NOMO-1 treated with DMSO at 0.1 percent for 48 hours (cell line): ENCODE data around the gene MID1.

ENCODE experiments used
- DNase-seq: peaks from one replicate; lab custom pipeline; 2025; ENCODE audit not compliant: unreplicated experiment; lab: John Stamatoyannopoulos, UW

The MID1 gene

GRCh38 chrX:10620121-10620699 is at the start of gene MID1:
Gene MID1, minus strand, starts transcription at chrX:10620585. Its CDS starts 53,038 bp downstream, at chrX:10567547.
- no peak for DNase-seq

- DNase-seq, result no peak
Observed at GRCh38 chrX:10667143-10667542, 46.8 kb upstream of the MID1 start.

GRCh38 chrX:10666102-10666501 is 45.7 kb upstream of the MID1 start:
- no peak for DNase-seq

- no peak for DNase-seq
Observed at GRCh38 chrX:10665681-10666080, 45.3 kb upstream of the MID1 start.

- no peak for DNase-seq
Observed at GRCh38 chrX:10660171-10660570, 39.8 kb upstream of the MID1 start.

GRCh38 chrX:10656214-10656613 is 35.8 kb upstream of the MID1 start:
- no peak for DNase-seq

- no peak for DNase-seq
Observed at GRCh38 chrX:10654960-10655359, 34.6 kb upstream of the MID1 start.

GRCh38 chrX:10653302-10653701 is 32.9 kb upstream of the MID1 start:
- no peak for DNase-seq

GRCh38 chrX:10649265-10649664 is 28.9 kb upstream of the MID1 start:
- no peak for DNase-seq

- no peak for DNase-seq
Observed at GRCh38 chrX:10648614-10649013, 28.2 kb upstream of the MID1 start.

GRCh38 chrX:10636851-10637250 is 16.5 kb upstream of the MID1 start:
- DNase-seq, result no peak

GRCh38 chrX:10636337-10636736 is 16.0 kb upstream of the MID1 start:
- peak; percentile 20 for DNase-seq

- DNase-seq, result no peak
Observed at GRCh38 chrX:10634392-10635161, 14.2 kb upstream of the MID1 start.

GRCh38 chrX:10633722-10634121 is 13.3 kb upstream of the MID1 start:
- DNase-seq, result peak; percentile 28

- DNase-seq, result no peak
Observed at GRCh38 chrX:10631416-10632145, 11.2 kb upstream of the MID1 start.

- DNase-seq, result peak; percentile 29
Observed at GRCh38 chrX:10630320-10630719, 9.9 kb upstream of the MID1 start.

- DNase-seq, result no peak
Observed at GRCh38 chrX:10629905-10630304, 9.5 kb upstream of the MID1 start.

- DNase-seq, result no peak
Observed at GRCh38 chrX:10628906-10629305, 8.5 kb upstream of the MID1 start.

- no peak for DNase-seq
Observed at GRCh38 chrX:10622197-10622596, 1.8 kb upstream of the MID1 start.

GRCh38 chrX:10619425-10620046 is 849 bp downstream of the MID1 start:
- DNase-seq, result no peak

GRCh38 chrX:10618961-10619360 is 1.4 kb downstream of the MID1 start:
- DNase-seq, result no peak

GRCh38 chrX:10617999-10618351 is 2.4 kb downstream of the MID1 start:
- no peak for DNase-seq
